ENCODE data around the gene CADPS2. TPM values are rescaled to one million over a fixed set of nuclear protein-coding genes. Genes with fewer than 3 reads are reported as not detected.

Gene CADPS2
- total and polyA plus RNA-seq, 12 donors, result 14.6 to 103 (median 39.4) TPM

DNA sequence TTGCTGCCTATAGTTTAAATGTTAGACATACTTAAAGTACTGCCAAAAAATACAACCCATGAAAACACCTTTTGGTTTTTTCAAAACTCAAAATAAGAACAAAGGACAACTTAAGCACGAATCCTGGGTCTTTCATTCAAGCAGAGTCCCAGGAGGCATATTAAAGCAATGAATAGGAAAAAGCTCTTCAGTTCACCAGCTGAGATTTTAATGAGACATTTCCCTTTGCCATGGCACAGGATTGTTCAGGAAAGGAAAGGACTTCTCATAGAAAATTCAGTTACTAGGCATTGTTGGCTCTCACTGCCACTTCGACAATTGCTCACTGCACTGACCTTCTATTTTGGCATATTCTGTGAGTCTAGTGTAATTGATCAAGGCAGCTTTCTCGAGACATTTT, 448.3 kb downstream of the CADPS2 start:
- Histone ChIP-seq H3K36me3 (replicated peaks in 1 of 2) (no peaks in the 10 kb centered on the region), H3K9me3 (replicated peaks in 1 of 3) (no peaks in the 10 kb centered on the region), H3K4me1 (replicated peaks in 1 of 2) (peaks cover 0 to 4% of the 10 kb centered on the region in 2 donors), H3K27me3 (no peaks in the 10 kb centered on the region), H3K27ac (no peak overlapping the region), H3K4me3 (no peak overlapping the region)
- intact Hi-C loops (cut with DNase I), result loop anchor here in 1 of 2 donors (10.0 kb wide), 1 partner anchor 63 kb away; no protein-coding TSS in a partner anchor
- no peak for DNase-seq
- 35 to 50% (median 39%) methylated on average over 3 of the region's 3 CpGs for WGBS, 4 donors
- TF ChIP-seq, protein P1, sequence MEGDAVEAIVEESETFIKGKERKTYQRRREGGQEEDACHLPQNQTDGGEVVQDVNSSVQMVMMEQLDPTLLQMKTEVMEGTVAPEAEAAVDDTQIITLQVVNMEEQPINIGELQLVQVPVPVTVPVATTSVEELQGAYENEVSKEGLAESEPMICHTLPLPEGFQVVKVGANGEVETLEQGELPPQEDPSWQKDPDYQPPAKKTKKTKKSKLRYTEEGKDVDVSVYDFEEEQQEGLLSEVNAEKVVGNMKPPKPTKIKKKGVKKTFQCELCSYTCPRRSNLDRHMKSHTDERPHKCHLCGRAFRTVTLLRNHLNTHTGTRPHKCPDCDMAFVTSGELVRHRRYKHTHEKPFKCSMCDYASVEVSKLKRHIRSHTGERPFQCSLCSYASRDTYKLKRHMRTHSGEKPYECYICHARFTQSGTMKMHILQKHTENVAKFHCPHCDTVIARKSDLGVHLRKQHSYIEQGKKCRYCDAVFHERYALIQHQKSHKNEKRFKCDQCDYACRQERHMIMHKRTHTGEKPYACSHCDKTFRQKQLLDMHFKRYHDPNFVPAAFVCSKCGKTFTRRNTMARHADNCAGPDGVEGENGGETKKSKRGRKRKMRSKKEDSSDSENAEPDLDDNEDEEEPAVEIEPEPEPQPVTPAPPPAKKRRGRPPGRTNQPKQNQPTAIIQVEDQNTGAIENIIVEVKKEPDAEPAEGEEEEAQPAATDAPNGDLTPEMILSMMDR (IDR thresholded peaks at IDR 0.05), result no peak
- TF ChIP-seq POLR2A (IDR thresholded peaks at IDR 0.05), result no peak

DNA sequence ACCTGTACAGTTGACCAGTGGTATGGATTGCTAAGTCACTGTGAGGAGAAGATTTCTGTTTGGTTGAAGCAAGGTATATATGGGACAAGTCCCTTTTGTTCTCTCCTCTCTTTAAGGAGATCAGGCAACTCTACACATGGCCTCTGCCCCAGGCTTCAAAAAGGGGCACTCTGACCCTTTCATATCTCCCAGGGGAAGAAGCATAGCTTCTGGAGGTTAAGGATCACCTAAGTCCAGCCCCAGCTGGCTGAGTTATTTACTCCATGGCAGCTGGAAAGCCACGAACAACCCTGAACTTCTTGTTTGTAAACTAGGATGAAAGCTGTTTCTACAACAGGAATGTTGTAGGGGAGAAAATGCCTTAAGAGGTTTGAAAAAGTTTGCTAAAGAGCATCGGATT, 452.5 kb downstream of the CADPS2 start:
- peaks cover 0 to 12% of the 10 kb centered on the region in 2 donors for H3K4me1 ChIP-seq (replicated peaks in 1 of 2)
- H3K27ac ChIP-seq, result no peak overlapping the region
- H3K4me3 ChIP-seq, result no peak overlapping the region
- intact Hi-C loops (cut with DNase I), result loop anchor here in 1 of 2 donors (10.0 kb wide), 1 partner anchor 59 kb away; no protein-coding TSS in a partner anchor
- no peak for DNase-seq
- no peaks in the 10 kb centered on the region for H3K36me3 ChIP-seq (replicated peaks in 1 of 2)
- H3K27me3 ChIP-seq, result no peaks in the 10 kb centered on the region
- TF ChIP-seq POLR2A (IDR thresholded peaks at IDR 0.05), result no peak
- TF ChIP-seq, protein P1 (IDR thresholded peaks at IDR 0.05), result no peak
- WGBS, 4 donors, result 74 to 84% (median 77%) methylated on average over 2 of the region's 2 CpGs
- no peaks in the 10 kb centered on the region for H3K9me3 ChIP-seq (replicated peaks in 1 of 3)

DNA sequence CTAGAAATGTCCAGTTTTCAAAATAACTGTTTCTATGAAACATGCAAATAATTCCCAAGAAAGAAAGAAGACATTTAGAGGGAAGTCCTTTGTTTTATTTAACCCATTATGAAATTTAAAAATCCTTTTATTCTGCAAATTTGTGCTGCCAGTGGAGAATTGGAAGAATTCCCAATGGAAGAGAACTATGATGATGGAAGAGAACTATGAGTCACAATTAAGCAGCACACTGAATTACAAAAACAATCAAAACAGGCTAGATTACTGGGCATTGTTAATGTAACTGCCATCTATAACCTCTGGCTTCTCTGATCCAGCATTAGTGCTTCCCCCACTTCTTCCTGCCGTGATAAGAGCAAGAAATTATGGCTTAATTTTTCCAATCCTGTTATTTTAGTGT, 455.6 kb downstream of the CADPS2 start:
- intact Hi-C loops (cut with DNase I), result loop anchor here in 1 of 2 donors (10.0 kb wide), 1 partner anchor 56 kb away; no protein-coding TSS in a partner anchor
- Histone ChIP-seq H3K4me1 (replicated peaks in 1 of 2) (peaks cover 0 to 8% of the 10 kb centered on the region in 2 donors), H3K27ac (no peak overlapping the region), H3K27me3 (no peaks in the 10 kb centered on the region), H3K4me3 (no peak overlapping the region), H3K36me3 (replicated peaks in 1 of 2) (no peaks in the 10 kb centered on the region), H3K9me3 (replicated peaks in 1 of 3) (no peaks in the 10 kb centered on the region)
- DNase-seq, result no peak
- TF ChIP-seq, protein P1 (IDR thresholded peaks at IDR 0.05), result no peak
- WGBS, 4 donors, result 18 to 38% (median 26%) methylated on average over 1 of the region's 1 CpG

DNA sequence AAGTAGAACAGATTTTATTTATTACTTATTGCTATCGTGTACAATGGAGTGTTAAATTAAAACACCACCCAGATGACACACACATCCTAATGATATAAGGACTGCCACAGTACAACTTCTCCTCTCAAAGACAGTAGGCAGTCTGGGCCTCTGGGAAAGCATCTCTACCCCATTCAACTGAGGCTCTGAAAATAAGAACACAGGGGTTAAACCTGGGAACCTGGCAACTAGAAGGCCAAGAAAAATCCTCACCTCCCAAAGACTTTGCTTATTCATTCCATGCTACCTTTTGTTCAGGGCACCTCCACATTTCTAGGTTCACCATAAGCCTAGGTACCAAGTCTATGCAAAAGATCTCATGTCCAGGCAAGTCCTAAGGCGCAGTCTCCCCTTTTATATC, 456.3 kb downstream of the CADPS2 start:
- Histone ChIP-seq H3K27me3 (no peaks in the 10 kb centered on the region), H3K36me3 (replicated peaks in 1 of 2) (no peaks in the 10 kb centered on the region), H3K27ac (no peak overlapping the region), H3K4me1 (replicated peaks in 1 of 2) (peaks cover 0 to 8% of the 10 kb centered on the region in 2 donors), H3K9me3 (replicated peaks in 1 of 3) (no peaks in the 10 kb centered on the region), H3K4me3 (no peak overlapping the region)
- WGBS, 4 donors, result 75 to 84% (median 84%) methylated on average over 2 of the region's 2 CpGs
- intact Hi-C loops (cut with DNase I), result loop anchor here in 1 of 2 donors (10.0 kb wide), 1 partner anchor 55 kb away; no protein-coding TSS in a partner anchor
- no peak for DNase-seq
- TF ChIP-seq, protein P1 (IDR thresholded peaks at IDR 0.05), result no peak
- TF ChIP-seq POLR2A (IDR thresholded peaks at IDR 0.05), result no peak
